ENCODE data around the gene TSSK6.

The TSSK6 gene

DNA sequence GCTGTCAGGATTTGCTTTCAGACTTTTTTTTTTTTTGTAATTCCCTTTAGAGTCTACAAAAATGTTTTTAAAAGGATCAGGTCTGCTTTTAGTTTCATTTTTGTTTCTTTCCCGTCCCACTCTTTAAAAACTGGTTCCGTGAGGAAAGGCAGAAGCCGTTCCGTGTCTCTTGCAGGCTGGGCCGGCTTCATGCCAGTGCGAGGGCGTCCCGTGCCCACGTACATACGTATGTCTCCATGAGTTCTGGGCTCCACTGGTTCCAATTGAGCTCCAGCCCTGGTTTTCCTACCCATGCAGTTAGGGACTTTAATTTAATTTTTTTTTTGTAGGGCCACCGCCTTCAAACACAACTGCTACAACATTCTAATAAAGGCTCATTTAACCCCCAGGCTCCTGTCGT lies 8.8 kb downstream of the TSSK6 start:
- no peaks in the 10 kb centered on the region for H3K9me3 Mint-ChIP-seq
- no peak for ATAC-seq
- H3K27ac Mint-ChIP-seq, result no peak overlapping the region
- no peaks in the 10 kb centered on the region for H3K4me1 Mint-ChIP-seq
- H3K4me3 Mint-ChIP-seq, result no peak overlapping the region
- no peaks in the 10 kb centered on the region for H3K27me3 Mint-ChIP-seq
- H3K36me3 Mint-ChIP-seq, result peaks cover 61% of the 10 kb centered on the region

DNA sequence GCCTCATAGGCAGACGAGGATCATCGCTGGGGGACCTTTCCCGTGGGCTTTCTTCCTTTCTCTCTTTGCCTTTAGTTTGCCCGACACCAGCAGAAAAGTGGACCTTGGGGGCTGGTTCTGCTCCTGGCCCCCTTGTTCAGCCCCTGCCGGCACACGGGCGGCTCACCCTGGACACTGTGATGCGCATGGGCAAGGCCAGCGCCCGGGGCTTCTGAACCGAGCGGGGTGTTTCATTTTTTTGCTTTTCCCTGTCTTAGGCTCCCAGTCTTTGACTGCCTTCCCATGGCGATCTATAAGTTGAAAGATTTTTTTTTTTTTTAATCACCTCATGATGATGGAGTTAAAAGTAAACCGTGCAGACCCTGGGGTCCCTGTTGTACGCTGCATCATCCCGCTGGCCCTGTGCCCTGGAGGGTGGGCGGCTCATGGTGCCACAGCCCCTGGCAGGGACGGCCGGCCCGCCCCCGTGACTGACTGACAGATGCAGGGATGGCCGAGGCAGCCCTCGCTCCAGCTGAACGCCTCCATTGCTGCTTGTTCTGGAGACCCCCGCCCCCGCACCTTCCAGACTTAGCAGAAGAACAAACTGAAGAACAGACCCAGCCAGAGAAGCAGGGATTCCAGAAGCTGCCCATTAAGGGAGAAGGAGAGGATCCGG lies 9.6 kb downstream of the TSSK6 start:
- no peak for ATAC-seq
- H3K9me3 Mint-ChIP-seq, result no peaks in the 10 kb centered on the region
- no peaks in the 10 kb centered on the region for H3K4me1 Mint-ChIP-seq
- H3K27me3 Mint-ChIP-seq, result no peaks in the 10 kb centered on the region
- H3K36me3 Mint-ChIP-seq, result peaks cover 68% of the 10 kb centered on the region
- no peak overlapping the region for H3K4me3 Mint-ChIP-seq
- H3K27ac Mint-ChIP-seq, result no peak overlapping the region

DNA sequence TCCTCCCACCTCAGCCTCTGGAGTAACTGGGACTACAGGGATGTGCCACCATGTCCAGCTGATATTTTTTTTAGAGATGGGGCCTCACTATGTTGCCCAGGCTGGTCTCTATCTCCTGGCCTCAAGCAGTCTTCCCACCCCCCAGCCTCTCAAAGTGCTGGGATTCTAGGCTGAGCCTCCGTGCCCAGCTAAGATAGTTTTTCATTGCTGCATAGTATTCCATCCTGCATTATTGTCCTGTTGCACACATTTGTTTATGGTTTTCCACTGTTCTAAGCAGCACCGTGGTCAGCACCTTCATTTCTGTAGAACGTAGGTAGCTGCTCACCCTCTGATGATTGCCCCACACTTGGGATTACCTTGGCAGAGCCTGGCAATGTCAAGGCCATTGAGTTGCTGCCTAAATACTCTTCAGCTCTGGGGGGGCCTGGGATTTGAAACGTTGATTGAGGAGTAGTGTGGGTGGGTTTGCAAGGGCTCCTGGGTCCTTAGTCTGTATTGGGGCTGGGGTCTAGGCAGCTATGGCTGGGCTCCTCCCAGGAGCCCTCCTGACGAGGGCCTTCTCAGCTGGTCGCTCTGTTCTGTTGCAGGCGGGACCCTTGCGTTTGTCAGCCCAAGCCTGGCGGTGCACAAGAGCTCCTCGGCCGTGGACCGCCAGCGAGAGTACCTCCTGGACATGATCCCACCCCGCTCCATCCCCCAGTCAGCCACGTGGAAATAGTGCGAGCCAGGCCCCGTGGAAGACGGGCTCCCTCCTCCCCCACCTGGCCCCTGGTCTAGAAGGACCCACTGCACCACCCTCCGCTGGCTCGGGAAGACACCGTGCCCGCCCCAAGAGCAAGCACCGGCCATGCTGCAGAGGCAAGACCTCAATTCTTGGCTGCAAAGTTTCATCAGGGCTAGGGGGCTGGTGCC lies 10.3 kb downstream of the TSSK6 start:
- no peak for ATAC-seq
- H3K27ac Mint-ChIP-seq, result no peak overlapping the region
- peaks cover 69% of the 10 kb centered on the region for H3K36me3 Mint-ChIP-seq
- no peak overlapping the region for H3K4me3 Mint-ChIP-seq
- H3K27me3 Mint-ChIP-seq, result no peaks in the 10 kb centered on the region
- no peaks in the 10 kb centered on the region for H3K4me1 Mint-ChIP-seq
- no peaks in the 10 kb centered on the region for H3K9me3 Mint-ChIP-seq

GRCh38 chr19:19502808-19503602 lies 12.3 kb downstream of the TSSK6 start:
- no peaks in the 10 kb centered on the region for H3K27me3 Mint-ChIP-seq
- H3K36me3 Mint-ChIP-seq, result peaks cover 75% of the 10 kb centered on the region
- no peak for ATAC-seq
- no peaks in the 10 kb centered on the region for H3K9me3 Mint-ChIP-seq
- H3K27ac Mint-ChIP-seq, result no peak overlapping the region
- H3K4me1 Mint-ChIP-seq, result no peaks in the 10 kb centered on the region
- H3K4me3 Mint-ChIP-seq, result no peak overlapping the region

DNA sequence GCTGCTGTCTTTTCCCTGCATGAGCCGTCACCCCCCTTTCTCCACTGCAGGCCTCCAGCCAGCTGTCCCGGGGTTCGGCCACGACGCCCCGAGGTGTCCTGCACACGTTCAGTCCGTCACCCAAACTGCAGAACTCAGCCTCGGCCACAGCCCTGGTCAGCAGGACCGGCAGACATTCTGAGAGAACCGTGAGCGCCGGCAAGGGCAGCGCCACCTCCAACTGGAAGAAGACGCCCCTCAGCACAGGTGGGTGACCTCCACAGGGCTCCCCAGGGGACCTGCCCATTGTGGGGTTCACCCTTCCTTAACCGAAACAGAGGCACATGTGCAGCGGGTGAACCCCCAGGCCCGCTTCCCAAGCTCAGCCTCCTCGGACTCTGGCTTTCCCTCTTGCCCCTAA lies 13.1 kb downstream of the TSSK6 start:
- no peak overlapping the region for H3K27ac Mint-ChIP-seq
- H3K27me3 Mint-ChIP-seq, result no peaks in the 10 kb centered on the region
- H3K4me1 Mint-ChIP-seq, result no peaks in the 10 kb centered on the region
- peaks cover 69% of the 10 kb centered on the region for H3K36me3 Mint-ChIP-seq
- H3K9me3 Mint-ChIP-seq, result no peaks in the 10 kb centered on the region
- no peak for ATAC-seq
- no peak overlapping the region for H3K4me3 Mint-ChIP-seq

GRCh38 chr19:19501798-19502197 lies 13.6 kb downstream of the TSSK6 start:
- Mint-ChIP-seq H3K36me3 (peaks cover 69% of the 10 kb centered on the region), H3K9me3 (no peaks in the 10 kb centered on the region), H3K27me3 (no peaks in the 10 kb centered on the region), H3K4me3 (no peak overlapping the region), H3K27ac (no peak overlapping the region), H3K4me1 (no peaks in the 10 kb centered on the region)
- no peak for ATAC-seq

DNA sequence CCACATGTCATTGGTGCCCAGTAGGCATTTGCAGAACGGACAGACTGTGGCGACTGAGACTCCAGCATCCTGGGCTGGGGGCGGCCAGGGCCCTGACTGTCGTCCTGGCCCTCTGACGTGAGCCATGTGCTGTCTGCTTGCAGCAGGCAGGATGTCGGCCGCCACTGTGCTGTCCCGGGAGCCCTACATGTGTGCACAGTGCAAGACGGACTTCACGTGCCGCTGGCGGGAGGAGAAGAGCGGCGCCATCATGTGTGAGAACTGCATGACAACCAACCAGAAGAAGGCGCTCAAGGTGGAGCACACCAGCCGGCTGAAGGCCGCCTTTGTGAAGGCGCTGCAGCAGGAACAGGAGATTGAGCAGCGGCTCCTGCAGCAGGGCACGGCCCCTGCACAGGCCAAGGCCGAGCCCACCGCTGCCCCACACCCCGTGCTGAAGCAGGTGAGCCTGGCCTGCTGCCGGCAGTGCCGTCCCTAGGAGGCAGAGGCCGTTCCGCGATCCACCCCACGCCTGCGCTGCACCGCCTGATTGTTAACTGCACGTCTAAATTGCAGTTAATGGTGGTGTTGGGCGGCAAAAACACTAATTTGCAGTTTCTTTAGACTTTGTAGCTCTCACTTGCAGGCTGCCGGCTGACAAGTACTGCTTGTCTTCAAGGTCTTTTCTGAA lies 14.2 kb downstream of the TSSK6 start:
- no peaks in the 10 kb centered on the region for H3K9me3 Mint-ChIP-seq

GRCh38 chr19:19499272-19499995 lies 15.9 kb downstream of the TSSK6 start:
- ATAC-seq, result no peak
- Mint-ChIP-seq H3K9me3 (no peaks in the 10 kb centered on the region), H3K36me3 (peaks cover 64% of the 10 kb centered on the region), H3K4me1 (no peaks in the 10 kb centered on the region), H3K27ac (no peak overlapping the region), H3K4me3 (no peak overlapping the region), H3K27me3 (no peaks in the 10 kb centered on the region)

More for the DNA sequence above, 14.2 kb downstream of the TSSK6 start:
- H3K27ac Mint-ChIP-seq, result no peak overlapping the region
- H3K4me1 Mint-ChIP-seq, result no peaks in the 10 kb centered on the region
- H3K36me3 Mint-ChIP-seq, result peaks cover 69% of the 10 kb centered on the region
- no peak for ATAC-seq
- H3K4me3 Mint-ChIP-seq, result no peak overlapping the region
- no peaks in the 10 kb centered on the region for H3K27me3 Mint-ChIP-seq

- no peak for ATAC-seq
- Mint-ChIP-seq H3K27ac (no peak overlapping the region), H3K9me3 (no peaks in the 10 kb centered on the region), H3K36me3 (peaks cover 65% of the 10 kb centered on the region), H3K27me3 (no peaks in the 10 kb centered on the region), H3K4me1 (no peaks in the 10 kb centered on the region), H3K4me3 (no peak overlapping the region)
Observed at GRCh38 chr19:19498255-19498991, 16.9 kb downstream of the TSSK6 start.

- H3K27me3 Mint-ChIP-seq, result no peaks in the 10 kb centered on the region
- H3K4me1 Mint-ChIP-seq, result no peaks in the 10 kb centered on the region
- H3K27ac Mint-ChIP-seq, result no peak overlapping the region
- ATAC-seq, result no peak
- peaks cover 51% of the 10 kb centered on the region for H3K36me3 Mint-ChIP-seq
- no peak overlapping the region for H3K4me3 Mint-ChIP-seq
- H3K9me3 Mint-ChIP-seq, result no peaks in the 10 kb centered on the region
Observed at GRCh38 chr19:19495614-19496603, 19.4 kb downstream of the TSSK6 start.

GRCh38 chr19:19493841-19494546 lies 21.4 kb downstream of the TSSK6 start:
- Mint-ChIP-seq H3K4me1 (peaks cover 18% of the 10 kb centered on the region), H3K9me3 (no peaks in the 10 kb centered on the region), H3K27me3 (no peaks in the 10 kb centered on the region), H3K27ac (no peak overlapping the region), H3K36me3 (peaks cover 47% of the 10 kb centered on the region), H3K4me3 (no peak overlapping the region)
- ATAC-seq, result no peak

DNA sequence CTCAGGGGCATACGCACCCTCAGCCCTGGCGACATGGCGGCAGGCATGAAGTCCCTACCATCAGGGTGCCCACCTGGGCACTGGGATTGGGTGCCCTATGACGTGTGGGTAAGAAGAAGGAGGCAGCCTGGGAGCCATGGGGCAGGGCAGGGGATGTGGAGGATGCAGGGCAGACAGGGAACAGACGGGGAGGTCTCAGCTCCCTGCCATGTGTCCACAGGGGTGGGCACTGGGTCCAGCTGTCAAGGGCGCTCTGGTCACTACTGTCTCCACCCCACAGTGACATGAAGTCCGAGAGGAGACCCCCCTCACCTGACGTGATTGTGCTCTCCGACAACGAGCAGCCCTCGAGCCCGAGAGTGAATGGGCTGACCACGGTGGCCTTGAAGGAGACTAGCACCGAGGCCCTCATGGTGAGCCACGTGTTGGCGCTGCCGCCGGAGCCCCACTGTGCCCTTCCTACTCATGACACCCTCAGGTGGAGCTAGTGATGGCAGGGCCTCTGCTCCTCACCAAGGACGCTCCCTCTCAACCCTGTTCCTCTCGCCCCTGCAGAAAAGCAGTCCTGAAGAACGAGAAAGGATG lies 23.2 kb downstream of the TSSK6 start:
- H3K27ac Mint-ChIP-seq, result no peak overlapping the region
- H3K4me3 Mint-ChIP-seq, result no peak overlapping the region
- no peaks in the 10 kb centered on the region for H3K27me3 Mint-ChIP-seq
- peaks cover 36% of the 10 kb centered on the region for H3K4me1 Mint-ChIP-seq
- ATAC-seq, result no peak
- H3K36me3 Mint-ChIP-seq, result peaks cover 41% of the 10 kb centered on the region
- no peaks in the 10 kb centered on the region for H3K9me3 Mint-ChIP-seq
